Sigmoid colon (tissue), 7 donors: ENCODE measurements around the gene RCSD1. TPM values are rescaled to one million over a fixed set of nuclear protein-coding genes. Genes with fewer than 3 reads are reported as not detected.

Source experiments
- DNase-seq: peaks from one replicate; pipeline ENCODE4 v3.0.0-alpha.2; 2019
- H3K27ac ChIP-seq, 4 donors: fragments of 200-600 bp; sonication (generic); one replicate each; pipeline ENCODE4 v1.5.1; 2016 to 2019; ENCODE audit warnings: mild to moderate bottlenecking in 1 of 4
- H3K27me3 ChIP-seq, 3 donors: fragments of 200-600 bp; sonication (generic); one replicate each; pipeline ENCODE4 v1.5.1; 2019; ENCODE audit warnings: mild to moderate bottlenecking in 1 of 3
- H3K36me3 ChIP-seq, 4 donors: fragments of 200-600 bp; sonication (generic); one replicate each; pipeline ENCODE4 v1.5.1; 2016 to 2019
- H3K4me1 ChIP-seq, 4 donors: fragments of 200-600 bp; sonication (generic); one replicate each; pipeline ENCODE4 v1.5.1; 2017 to 2019
- H3K4me3 ChIP-seq, 4 donors: fragments of 200-600 bp; sonication (generic); one replicate each; pipeline ENCODE4 v1.5.1; 2017 to 2019; ENCODE audit warnings: mild to moderate bottlenecking in 2 of 4, moderate library complexity in 1 of 4
- H3K9me3 ChIP-seq, 4 donors: fragments of 200-600 bp in 3 of 4; sonication (generic) in 3 of 4; one replicate each; pipeline versions ENCODE4 v1.5.1 to v1.6.1; 2013 to 2019
- EP300 ChIP-seq, 4 donors: sonication (generic); formaldehyde crosslinking; IDR thresholded peaks; one replicate each; pipeline ENCODE4 v1.6.1; 2017; ENCODE audit warnings: antibody characterized with exemption in 4 of 4
- POLR2A ChIP-seq, 2 donors: fragments of 450-650 bp; IDR thresholded peaks; one replicate each; pipeline ENCODE4 v1.6.1; 2016; ENCODE audit warnings: antibody characterized with exemption in 2 of 2, mild to moderate bottlenecking in 2 of 2, moderate library complexity in 2 of 2
- POLR2AphosphoS5 ChIP-seq, 4 donors: sonication (generic); formaldehyde crosslinking; IDR thresholded peaks; one replicate each; pipeline ENCODE4 v1.6.1; 2017; ENCODE audit warnings: antibody characterized with exemption in 4 of 4
- WGBS, 2 donors: extraction: QIAGEN DNeasy Blood & Tissue Kit; methylation state at CpG; one replicate each; pipeline ENCODE4 v1.1.7; 2013; 5-methylcytosine and 5-hydroxymethylcytosine counted together
- intact Hi-C: fragments of 100-400 bp; cut with DNase I; formaldehyde crosslinking; loops from one replicate; pipeline ENCODE4 v1.15.1; 2023
- polyA plus RNA-seq, 3 donors: library from polyadenylated mRNA; stranded (reverse); fragments of 200-250 nt; gene quantifications; one replicate each; pipeline ENCODE4 v1.2.3, GENCODE V29; 2013
- total RNA-seq, 4 donors: library from RNA; depleted of rRNA; stranded (reverse); fragments of >200 nt; gene quantifications; one replicate each; pipeline ENCODE4 v1.1.0, GENCODE V29; 2016
- TF ChIP-seq, protein P1 (sequence below), 4 experiments: fragments of 450-650 bp in 3 of 4; fragments of 200-600 bp in 1 of 4; IDR thresholded peaks; one replicate each; pipeline ENCODE4 v1.5.1; 2016 to 2019; ENCODE audit warnings: antibody characterized with exemption in 4 of 4, mild to moderate bottlenecking in 3 of 4, moderate library complexity in 2 of 4
- donor health status: healthy with polysubstance abuse.
- donor health status: Bipolar disorder and iron deficiency.
- donor health status: healthy.

The RCSD1 gene
- total and polyA plus RNA-seq, 7 donors: 7.8 to 52.9 (median 9.7) TPM

GRCh38 chr1:167665469-167665868 is 35.4 kb downstream of the RCSD1 start:
- H3K4me1 ChIP-seq: peaks cover 0 to 35% (median 18%) of the 10 kb centered on the region in 4 donors
- TF ChIP-seq, protein P1, sequence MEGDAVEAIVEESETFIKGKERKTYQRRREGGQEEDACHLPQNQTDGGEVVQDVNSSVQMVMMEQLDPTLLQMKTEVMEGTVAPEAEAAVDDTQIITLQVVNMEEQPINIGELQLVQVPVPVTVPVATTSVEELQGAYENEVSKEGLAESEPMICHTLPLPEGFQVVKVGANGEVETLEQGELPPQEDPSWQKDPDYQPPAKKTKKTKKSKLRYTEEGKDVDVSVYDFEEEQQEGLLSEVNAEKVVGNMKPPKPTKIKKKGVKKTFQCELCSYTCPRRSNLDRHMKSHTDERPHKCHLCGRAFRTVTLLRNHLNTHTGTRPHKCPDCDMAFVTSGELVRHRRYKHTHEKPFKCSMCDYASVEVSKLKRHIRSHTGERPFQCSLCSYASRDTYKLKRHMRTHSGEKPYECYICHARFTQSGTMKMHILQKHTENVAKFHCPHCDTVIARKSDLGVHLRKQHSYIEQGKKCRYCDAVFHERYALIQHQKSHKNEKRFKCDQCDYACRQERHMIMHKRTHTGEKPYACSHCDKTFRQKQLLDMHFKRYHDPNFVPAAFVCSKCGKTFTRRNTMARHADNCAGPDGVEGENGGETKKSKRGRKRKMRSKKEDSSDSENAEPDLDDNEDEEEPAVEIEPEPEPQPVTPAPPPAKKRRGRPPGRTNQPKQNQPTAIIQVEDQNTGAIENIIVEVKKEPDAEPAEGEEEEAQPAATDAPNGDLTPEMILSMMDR (IDR thresholded peaks at IDR 0.05): no peak
- TF ChIP-seq POLR2A (IDR thresholded peaks at IDR 0.05) (no peak), POLR2AphosphoS5 (IDR thresholded peaks at IDR 0.05) (no peak), EP300 (IDR thresholded peaks at IDR 0.05) (no peak)
- no peak overlapping the region for H3K4me3 ChIP-seq
- WGBS, 2 donors: 94 to 96% methylated on average over 4 of the region's 4 CpGs
- intact Hi-C loops: no loop called here
- H3K27ac ChIP-seq: no peak overlapping the region
- no peaks in the 10 kb centered on the region for H3K36me3 ChIP-seq
- DNase-seq: no peak
- H3K9me3 ChIP-seq: no peaks in the 10 kb centered on the region
- H3K27me3 ChIP-seq: no peaks in the 10 kb centered on the region

GRCh38 chr1:167666416-167666815 is 36.4 kb downstream of the RCSD1 start:
- Histone ChIP-seq H3K27me3 (no peaks in the 10 kb centered on the region), H3K9me3 (no peaks in the 10 kb centered on the region), H3K36me3 (no peaks in the 10 kb centered on the region), H3K4me1 (peaks cover 0 to 29% (median 12%) of the 10 kb centered on the region in 4 donors), H3K27ac (no peak overlapping the region), H3K4me3 (no peak overlapping the region)
- 72 to 92% methylated on average over 4 of the region's 4 CpGs for WGBS, 2 donors
- no peak for TF ChIP-seq POLR2A (IDR thresholded peaks at IDR 0.05)
- TF ChIP-seq POLR2AphosphoS5 (IDR thresholded peaks at IDR 0.05): no peak
- TF ChIP-seq, protein P1 (IDR thresholded peaks at IDR 0.05): no peak
- TF ChIP-seq EP300 (IDR thresholded peaks at IDR 0.05): no peak
- intact Hi-C loops: no loop called here
- no peak for DNase-seq

GRCh38 chr1:167667536-167667935 is 37.5 kb downstream of the RCSD1 start:
- H3K27ac ChIP-seq: no peak overlapping the region
- TF ChIP-seq POLR2AphosphoS5 (IDR thresholded peaks at IDR 0.05): no peak
- no peak for TF ChIP-seq POLR2A (IDR thresholded peaks at IDR 0.05)
- no peak for TF ChIP-seq EP300 (IDR thresholded peaks at IDR 0.05)
- TF ChIP-seq, protein P1 (IDR thresholded peaks at IDR 0.05): no peak
- 95 to 97% methylated on average over 2 of the region's 2 CpGs for WGBS, 2 donors
- no peak overlapping the region for H3K4me3 ChIP-seq
- no peaks in the 10 kb centered on the region for H3K27me3 ChIP-seq
- no peak for DNase-seq
- H3K4me1 ChIP-seq: peaks cover 0 to 18% (median 6%) of the 10 kb centered on the region in 4 donors
- no peaks in the 10 kb centered on the region for H3K36me3 ChIP-seq
- no peaks in the 10 kb centered on the region for H3K9me3 ChIP-seq
- intact Hi-C loops: no loop called here

DNA sequence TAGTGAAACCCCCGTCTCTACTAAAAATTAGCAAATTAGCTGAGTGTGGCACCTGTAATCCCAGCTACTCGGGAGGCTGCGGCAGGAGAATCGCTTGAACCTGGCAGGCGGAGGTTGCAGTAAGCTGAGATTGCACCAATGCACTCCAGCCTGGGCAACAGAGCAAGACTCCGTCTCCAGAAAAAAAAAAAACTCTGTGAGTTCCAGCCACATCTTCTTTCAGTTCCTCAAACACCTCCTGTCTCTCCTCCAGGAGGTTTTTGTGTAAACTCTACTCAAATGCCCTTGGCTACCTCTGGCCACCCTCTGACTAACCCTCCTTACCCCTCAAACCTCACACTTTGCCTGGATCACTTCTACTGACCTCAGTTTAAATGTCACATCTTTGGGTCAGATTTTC is 38.1 kb downstream of the RCSD1 start:
- 71 to 91% methylated on average over 6 of the region's 6 CpGs for WGBS, 2 donors
- Histone ChIP-seq H3K9me3 (no peaks in the 10 kb centered on the region), H3K27ac (no peak overlapping the region), H3K36me3 (no peaks in the 10 kb centered on the region), H3K4me3 (no peak overlapping the region), H3K4me1 (peaks cover 0 to 12% (median 6%) of the 10 kb centered on the region in 4 donors), H3K27me3 (no peaks in the 10 kb centered on the region)
- no peak for DNase-seq
- intact Hi-C loops: no loop called here
- TF ChIP-seq POLR2AphosphoS5 (IDR thresholded peaks at IDR 0.05) (no peak), POLR2A (IDR thresholded peaks at IDR 0.05) (no peak), EP300 (IDR thresholded peaks at IDR 0.05) (no peak)
- TF ChIP-seq, protein P1 (IDR thresholded peaks at IDR 0.05): no peak
